CD14-positive monocyte (primary cell): ENCODE measurements around the gene DENND1A. TPM values are rescaled to one million over a fixed set of nuclear protein-coding genes. Genes with fewer than 3 reads are reported as not detected.

ENCODE experiments used
- DNase-seq, 3 donors: peaks; one replicate each; pipeline ENCODE4 v3.0.0-alpha.2; 2011 to 2022
- H2AFZ ChIP-seq: 2 replicates; pipeline ENCODE4 v1.6.0; 2012; ENCODE audit warnings: mild to moderate bottlenecking, low read depth, low read length, inconsistent platforms; ENCODE audit not compliant: insufficient read depth, poor library complexity, severe bottlenecking
- H3K27ac ChIP-seq, 2 donors: 1 replicate in 1 of 2; 2 replicates in 1 of 2; pipeline ENCODE4 v1.5.1; 2012 to 2013; ENCODE audit warnings: low read length in 2 of 2, control low read depth in 1 of 2, inconsistent platforms in 1 of 2, low read depth in 1 of 2, mild to moderate bottlenecking in 1 of 2
- H3K27me3 ChIP-seq, 2 donors: one replicate each; pipeline versions ENCODE4 v1.6.0 to v1.6.1; 2011 to 2013; ENCODE audit warnings: low read length in 2 of 2; ENCODE audit not compliant: control insufficient read depth in 2 of 2, insufficient read depth in 2 of 2
- H3K36me3 ChIP-seq, 2 donors: replicated peaks in 1 of 2; 1 replicate in 1 of 2; 2 replicates in 1 of 2; pipeline versions ENCODE4 v1.5.1 to v1.6.1; 2012 to 2013; ENCODE audit warnings: low read length in 2 of 2, control low read depth in 1 of 2, inconsistent platforms in 1 of 2, mild to moderate bottlenecking in 1 of 2; ENCODE audit not compliant: insufficient read depth in 2 of 2, control insufficient read depth in 1 of 2
- H3K4me1 ChIP-seq, 2 donors: 1 replicate in 1 of 2; 2 replicates in 1 of 2; pipeline versions ENCODE4 v1.5.1 to v1.6.1; 2012 to 2013; ENCODE audit warnings: low read length in 2 of 2, control low read depth in 1 of 2, inconsistent platforms in 1 of 2, mild to moderate bottlenecking in 1 of 2, moderate library complexity in 1 of 2; ENCODE audit not compliant: insufficient read depth in 2 of 2, control insufficient read depth in 1 of 2
- H3K4me2 ChIP-seq: replicated peaks from 2 replicates; pipeline ENCODE3; 2012; ENCODE audit warnings: low read length, moderate library complexity, mild to moderate bottlenecking; ENCODE audit not compliant: poor library complexity, severe bottlenecking; ENCODE audit errors: extremely low read depth
- H3K4me3 ChIP-seq, 3 experiments: fragments of 200-600 bp in 1 of 3; sonication (generic) in 1 of 3; replicated peaks in 1 of 3; 1 replicate in 2 of 3; 2 replicates in 1 of 3; pipeline ENCODE4 v1.5.1; 2011 to 2013; ENCODE audit warnings: low read length in 3 of 3, mild to moderate bottlenecking in 3 of 3, control low read depth in 2 of 3, low read depth in 2 of 3, inconsistent platforms in 1 of 3, moderate library complexity in 1 of 3
- H3K79me2 ChIP-seq: 2 replicates; pipeline ENCODE4 v1.6.0; 2012; ENCODE audit warnings: mild to moderate bottlenecking, control low read depth, inconsistent platforms, low read length, moderate library complexity; ENCODE audit not compliant: insufficient read depth
- H3K9ac ChIP-seq: 2 replicates; pipeline ENCODE4 v1.6.0; 2017; ENCODE audit warnings: low read length, mild to moderate bottlenecking; ENCODE audit not compliant: insufficient read depth, poor library complexity, severe bottlenecking
- H3K9me3 ChIP-seq, 2 donors: replicated peaks in 1 of 2; 1 replicate in 1 of 2; 2 replicates in 1 of 2; pipeline versions ENCODE4 v1.5.1 to v1.6.1; 2012 to 2013; ENCODE audit warnings: low read length in 2 of 2, control low read depth in 1 of 2; ENCODE audit not compliant: control insufficient read depth in 1 of 2, insufficient read depth in 1 of 2
- H4K20me1 ChIP-seq: 2 replicates; pipeline ENCODE4 v1.6.0; 2012; ENCODE audit warnings: mild to moderate bottlenecking, low read length, control low read depth, moderate library complexity; ENCODE audit not compliant: insufficient read depth
- H3K27ac Mint-ChIP-seq, 7 donors: one replicate each; pipeline ENCODE4 v1.8.0; 2020; ENCODE audit warnings: mild to moderate bottlenecking in 7 of 7, mixed read lengths in 7 of 7, moderate library complexity in 6 of 7, inconsistent platforms in 2 of 7
- H3K27me3 Mint-ChIP-seq, 3 donors: one replicate each; pipeline ENCODE4 v1.8.0; 2021 to 2022; ENCODE audit warnings: low read depth in 3 of 3, mild to moderate bottlenecking in 3 of 3, mixed read lengths in 3 of 3, moderate library complexity in 3 of 3, inconsistent platforms in 1 of 3
- H3K36me3 Mint-ChIP-seq, 2 donors: one replicate each; pipeline ENCODE4 v1.8.0; 2020; ENCODE audit warnings: mixed read lengths in 2 of 2, inconsistent platforms in 1 of 2, mild to moderate bottlenecking in 1 of 2
- H3K4me1 Mint-ChIP-seq: one replicate; pipeline ENCODE4 v1.8.0; 2020; ENCODE audit warnings: mild to moderate bottlenecking, mixed read lengths
- H3K4me3 Mint-ChIP-seq, 2 donors: one replicate each; pipeline ENCODE4 v1.8.0; 2020; ENCODE audit warnings: mild to moderate bottlenecking in 2 of 2, mixed read lengths in 2 of 2, moderate library complexity in 1 of 2
- H3K9me3 Mint-ChIP-seq, 7 donors: one replicate each; pipeline ENCODE4 v1.8.0; 2020 to 2022; ENCODE audit warnings: mixed read lengths in 7 of 7, mild to moderate bottlenecking in 6 of 7, moderate library complexity in 6 of 7, inconsistent platforms in 2 of 7
- WGBS: methylation state at CpG from one replicate; pipeline ENCODE4 v1.1.5; 2013; ENCODE audit warnings: missing lambda C conversion rate; ENCODE audit not compliant: insufficient coverage; 5-methylcytosine and 5-hydroxymethylcytosine counted together
- intact Hi-C, 2 donors: fragments of 100-400 bp; cut with micrococcal nuclease; formaldehyde crosslinking; loops; one replicate each; pipeline versions ENCODE4 v1.15.0 to v1.15.1; 2023
- polyA plus RNA-seq, 3 donors: library from polyadenylated mRNA; depleted of rRNA in 1 of 3; unstranded in 2 of 3; stranded (reverse) in 1 of 3; fragments of 300-500 nt in 2 of 3; fragments of >200 nt in 1 of 3; fragmentation: Illumina TruSeq in 2 of 3; gene quantifications; 1 replicate in 2 of 3; 2 replicates in 1 of 3; pipeline ENCODE4 v1.2.3, GENCODE V29; 2012 to 2021
- TF ChIP-seq, protein P1 (sequence below): fragments of 200-600 bp; IDR thresholded peaks from one replicate; pipeline ENCODE4 v1.8.0; 2022; ENCODE audit warnings: antibody characterized with exemption, mild to moderate bottlenecking

The DENND1A gene
- polyA plus RNA-seq, 3 donors = 24.8 to 73.0 (median 29.4) TPM

- Histone ChIP-seq H2AFZ (no peak overlapping the region), H3K9me3 (no peaks in the 10 kb centered on the region), H3K4me2 (no peak overlapping the region), H3K36me3 (peaks cover 16 to 40% of the 10 kb centered on the region in 2 donors), H3K27me3 (no peaks in the 10 kb centered on the region), H3K4me3 (no peak overlapping the region), H3K4me1 (no peaks in the 10 kb centered on the region), H3K9ac (no peak overlapping the region), H4K20me1 (peaks cover 41% of the 10 kb centered on the region), H3K27ac (no peak overlapping the region), H3K79me2 (no peaks in the 10 kb centered on the region)
- intact Hi-C loops = no loop called here
- TF ChIP-seq, protein P1, sequence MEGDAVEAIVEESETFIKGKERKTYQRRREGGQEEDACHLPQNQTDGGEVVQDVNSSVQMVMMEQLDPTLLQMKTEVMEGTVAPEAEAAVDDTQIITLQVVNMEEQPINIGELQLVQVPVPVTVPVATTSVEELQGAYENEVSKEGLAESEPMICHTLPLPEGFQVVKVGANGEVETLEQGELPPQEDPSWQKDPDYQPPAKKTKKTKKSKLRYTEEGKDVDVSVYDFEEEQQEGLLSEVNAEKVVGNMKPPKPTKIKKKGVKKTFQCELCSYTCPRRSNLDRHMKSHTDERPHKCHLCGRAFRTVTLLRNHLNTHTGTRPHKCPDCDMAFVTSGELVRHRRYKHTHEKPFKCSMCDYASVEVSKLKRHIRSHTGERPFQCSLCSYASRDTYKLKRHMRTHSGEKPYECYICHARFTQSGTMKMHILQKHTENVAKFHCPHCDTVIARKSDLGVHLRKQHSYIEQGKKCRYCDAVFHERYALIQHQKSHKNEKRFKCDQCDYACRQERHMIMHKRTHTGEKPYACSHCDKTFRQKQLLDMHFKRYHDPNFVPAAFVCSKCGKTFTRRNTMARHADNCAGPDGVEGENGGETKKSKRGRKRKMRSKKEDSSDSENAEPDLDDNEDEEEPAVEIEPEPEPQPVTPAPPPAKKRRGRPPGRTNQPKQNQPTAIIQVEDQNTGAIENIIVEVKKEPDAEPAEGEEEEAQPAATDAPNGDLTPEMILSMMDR = no peak
- Mint-ChIP-seq H3K4me3 (no peak overlapping the region), H3K4me1 (no peaks in the 10 kb centered on the region), H3K27ac (no peak overlapping the region), H3K36me3 (peaks cover 25 to 42% of the 10 kb centered on the region in 2 donors), H3K9me3 (no peaks in the 10 kb centered on the region), H3K27me3 (no peaks in the 10 kb centered on the region)
- 100% methylated on average over 4 of the region's 7 CpGs for WGBS
- no peak for DNase-seq
Observed at GRCh38 chr9:123505496-123505895, 424.4 kb downstream of the DENND1A start.

- no peak overlapping the region for H3K4me3 Mint-ChIP-seq
- no peaks in the 10 kb centered on the region for H3K9me3 Mint-ChIP-seq
- peaks cover 0 to 2% (median 0%) of the 10 kb centered on the region in 3 donors for H3K27me3 Mint-ChIP-seq
- Histone ChIP-seq H3K27ac (no peak overlapping the region), H2AFZ (no peak overlapping the region), H3K4me2 (no peak overlapping the region), H4K20me1 (peaks cover 67% of the 10 kb centered on the region), H3K4me1 (no peaks in the 10 kb centered on the region), H3K9me3 (no peaks in the 10 kb centered on the region), H3K4me3 (no peak overlapping the region), H3K79me2 (no peaks in the 10 kb centered on the region), H3K9ac (no peak overlapping the region), H3K27me3 (no peaks in the 10 kb centered on the region), H3K36me3 (peaks cover 3 to 48% of the 10 kb centered on the region in 2 donors)
- intact Hi-C loops = no loop called here
- peaks cover 33 to 46% of the 10 kb centered on the region in 2 donors for H3K36me3 Mint-ChIP-seq
- DNase-seq = no peak
- H3K27ac Mint-ChIP-seq = no peak overlapping the region
- WGBS = 67% methylated on average over 2 of the region's 3 CpGs
- TF ChIP-seq, protein P1 = no peak
- no peaks in the 10 kb centered on the region for H3K4me1 Mint-ChIP-seq
Observed at GRCh38 chr9:123500336-123500735, 429.6 kb downstream of the DENND1A start.
